Thymus (tissue), 11 donors: ENCODE results near the gene PIGO. TPM values are rescaled to one million over a fixed set of nuclear protein-coding genes. Genes with fewer than 3 reads are reported as not detected.

Experiments
- DNase-seq, 9 donors: peaks; one replicate each; pipeline ENCODE4 v3.0.0-alpha.2; 2013; ENCODE audit warnings: low spot score in 9 of 9, low read depth in 6 of 9, missing footprints in 1 of 9
- H3K27ac ChIP-seq, 2 donors: one replicate each; pipeline ENCODE4 v1.5.1; 2013; ENCODE audit warnings: control low read depth in 1 of 2, low read depth in 1 of 2, low read length in 1 of 2, mild to moderate bottlenecking in 1 of 2, moderate library complexity in 1 of 2
- H3K27me3 ChIP-seq, 2 donors: one replicate each; pipeline ENCODE4 v1.5.1; 2013; ENCODE audit warnings: low read length in 1 of 2; ENCODE audit not compliant: control insufficient read depth in 2 of 2, insufficient read depth in 1 of 2
- H3K36me3 ChIP-seq, 2 donors: one replicate each; pipeline ENCODE4 v1.5.1; 2013; ENCODE audit warnings: low read length in 1 of 2, mild to moderate bottlenecking in 1 of 2, moderate library complexity in 1 of 2; ENCODE audit not compliant: control insufficient read depth in 2 of 2, insufficient read depth in 2 of 2
- H3K4me1 ChIP-seq, 2 donors: one replicate each; pipeline ENCODE4 v1.5.1; 2013; ENCODE audit warnings: low read length in 2 of 2; ENCODE audit not compliant: control insufficient read depth in 2 of 2, insufficient read depth in 2 of 2
- H3K4me3 ChIP-seq, 2 donors: one replicate each; pipeline ENCODE4 v1.5.1; 2013; ENCODE audit warnings: low read length in 2 of 2, control low read depth in 1 of 2, mild to moderate bottlenecking in 1 of 2
- H3K9me3 ChIP-seq, 2 donors: one replicate each; pipeline ENCODE4 v1.5.1; 2013; ENCODE audit warnings: low read length in 1 of 2, mild to moderate bottlenecking in 1 of 2; ENCODE audit not compliant: control insufficient read depth in 2 of 2, insufficient read depth in 1 of 2
- WGBS: extraction: QIAGEN DNeasy Blood & Tissue Kit; methylation state at CpG from one replicate; pipeline ENCODE4 v1.1.7; 2013; 5-methylcytosine and 5-hydroxymethylcytosine counted together
- polyA plus RNA-seq: library from polyadenylated mRNA; stranded (reverse); fragments of 200-250 nt; gene quantifications from one replicate; pipeline ENCODE4 v1.2.3, GENCODE V29; 2013
- total RNA-seq: library from RNA; stranded (reverse); fragments of 120-200 nt; gene quantifications from one replicate; pipeline ENCODE4 v1.2.4, GENCODE V29; 2013
- donor health status: healthy.

The PIGO gene
- total and polyA plus RNA-seq, 2 donors = 12.9 to 18.2 TPM

GRCh38 chr9:35108461-35108860 is 12.1 kb upstream of the PIGO start:
- Histone ChIP-seq H3K4me3 (no peak overlapping the region), H3K27ac (no peak overlapping the region), H3K36me3 (peaks cover 34% of the 10 kb centered on the region in 2 donors), H3K9me3 (peaks cover 0 to 1% of the 10 kb centered on the region in 2 donors), H3K4me1 (peaks cover 20 to 28% of the 10 kb centered on the region in 2 donors), H3K27me3 (no peaks in the 10 kb centered on the region)
- no peak for DNase-seq
- WGBS = 95% methylated on average over 6 of the region's 6 CpGs

- no peaks in the 10 kb centered on the region for H3K27me3 ChIP-seq
- H3K9me3 ChIP-seq = peaks cover 0 to 1% of the 10 kb centered on the region in 2 donors
- DNase-seq = no peak
- whole genome bisulfite sequencing = 89% methylated on average over 18 of the region's 18 CpGs
- H3K4me1 ChIP-seq = peaks cover 23 to 26% of the 10 kb centered on the region in 2 donors
- no peak overlapping the region for H3K4me3 ChIP-seq
- no peak overlapping the region for H3K27ac ChIP-seq
- H3K36me3 ChIP-seq = peaks cover 34% of the 10 kb centered on the region in 2 donors
These were observed 11.2 kb upstream of the PIGO start for GRCh38 chr9:35107297-35108290.

- WGBS = 97% methylated on average over 7 of the region's 7 CpGs
- peaks cover 34 to 40% of the 10 kb centered on the region in 2 donors for H3K36me3 ChIP-seq
- peaks cover 25 to 29% of the 10 kb centered on the region in 2 donors for H3K4me1 ChIP-seq
- no peak overlapping the region for H3K4me3 ChIP-seq
- DNase-seq = no peak
- H3K9me3 ChIP-seq = peaks cover 0 to 1% of the 10 kb centered on the region in 2 donors
- H3K27me3 ChIP-seq = no peaks in the 10 kb centered on the region
- no peak overlapping the region for H3K27ac ChIP-seq
These were observed 9.9 kb upstream of the PIGO start for GRCh38 chr9:35106343-35106730.

DNA sequence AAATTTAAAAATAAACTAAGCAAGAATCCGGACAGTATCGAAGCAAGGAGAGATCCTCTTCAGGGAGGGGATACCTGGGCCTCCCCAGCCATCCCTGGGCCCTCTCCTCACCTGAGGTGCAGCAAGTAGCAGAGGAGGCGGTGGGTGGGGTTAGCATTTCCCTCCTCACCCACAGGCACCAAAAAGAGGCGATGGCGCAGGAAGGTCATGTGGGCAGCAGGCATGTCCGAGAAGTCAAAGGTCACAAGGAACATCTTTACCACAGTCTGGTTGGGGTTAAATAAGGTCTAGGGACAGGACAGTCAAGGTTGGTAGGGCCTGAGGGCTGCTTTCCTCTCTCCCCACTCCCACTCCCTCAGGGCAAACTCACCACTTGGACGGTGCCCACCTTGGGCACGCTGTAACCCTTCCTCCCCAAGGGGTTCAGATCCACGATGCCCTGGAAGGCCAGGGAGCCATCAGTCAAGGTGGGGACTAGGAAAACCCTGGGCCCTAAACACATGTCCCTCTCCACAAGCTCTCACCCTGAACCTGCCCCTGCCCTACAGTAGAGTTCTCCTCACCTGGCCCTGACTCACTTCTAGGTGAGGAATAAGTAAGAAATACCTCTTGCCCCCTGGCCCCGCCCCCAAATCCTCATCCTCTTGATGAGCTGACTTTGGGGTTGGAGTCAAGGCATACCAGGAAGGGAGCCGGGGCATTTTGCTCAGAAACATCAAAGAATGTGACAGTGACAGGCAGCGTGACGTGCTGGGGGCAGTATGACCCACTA is 9.4 kb upstream of the PIGO start:
- H3K36me3 ChIP-seq = peaks cover 39 to 45% of the 10 kb centered on the region in 2 donors
- WGBS = 97% methylated on average over 13 of the region's 13 CpGs
- H3K4me3 ChIP-seq = no peak overlapping the region
- no peak for DNase-seq
- no peaks in the 10 kb centered on the region for H3K27me3 ChIP-seq
- H3K4me1 ChIP-seq = peaks cover 21 to 25% of the 10 kb centered on the region in 2 donors
- no peak overlapping the region for H3K27ac ChIP-seq
- peaks cover 0 to 1% of the 10 kb centered on the region in 2 donors for H3K9me3 ChIP-seq

DNA sequence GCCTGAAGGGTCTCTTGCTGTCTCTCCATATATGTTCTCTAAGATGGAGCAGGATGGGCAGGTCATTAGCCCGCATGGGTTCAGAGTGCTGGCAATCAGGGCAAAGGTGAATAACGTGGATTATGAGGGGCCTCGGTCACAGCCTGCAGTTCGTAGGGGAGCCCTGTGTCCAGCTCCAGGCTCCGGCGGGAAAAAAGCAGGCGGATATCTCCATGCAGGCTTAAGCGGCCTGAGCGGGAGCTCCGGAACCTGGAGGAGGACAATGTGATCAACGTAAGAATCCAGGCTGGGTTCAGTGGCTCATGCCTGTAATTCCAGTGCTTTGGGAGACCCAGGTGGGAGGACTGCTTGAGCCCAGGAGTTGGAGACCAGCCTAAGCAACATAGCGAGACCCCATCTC is 8.7 kb upstream of the PIGO start:
- peaks cover 44 to 51% of the 10 kb centered on the region in 2 donors for H3K36me3 ChIP-seq
- no peaks in the 10 kb centered on the region for H3K27me3 ChIP-seq
- no peak for DNase-seq
- no peak overlapping the region for H3K4me3 ChIP-seq
- H3K4me1 ChIP-seq = peaks cover 14 to 22% of the 10 kb centered on the region in 2 donors
- 99% methylated on average over 12 of the region's 12 CpGs for WGBS
- H3K9me3 ChIP-seq = peaks cover 0 to 1% of the 10 kb centered on the region in 2 donors
- no peak overlapping the region for H3K27ac ChIP-seq

- Histone ChIP-seq H3K9me3 (peaks cover 0 to 1% of the 10 kb centered on the region in 2 donors), H3K4me3 (no peak overlapping the region), H3K27me3 (no peaks in the 10 kb centered on the region), H3K36me3 (peaks cover 48 to 57% of the 10 kb centered on the region in 2 donors), H3K4me1 (peaks cover 14 to 22% of the 10 kb centered on the region in 2 donors), H3K27ac (no peak overlapping the region)
- WGBS = 97% methylated on average over 4 of the region's 4 CpGs
- no peak for DNase-seq
These were observed 8.2 kb upstream of the PIGO start for GRCh38 chr9:35104586-35104985.

DNA sequence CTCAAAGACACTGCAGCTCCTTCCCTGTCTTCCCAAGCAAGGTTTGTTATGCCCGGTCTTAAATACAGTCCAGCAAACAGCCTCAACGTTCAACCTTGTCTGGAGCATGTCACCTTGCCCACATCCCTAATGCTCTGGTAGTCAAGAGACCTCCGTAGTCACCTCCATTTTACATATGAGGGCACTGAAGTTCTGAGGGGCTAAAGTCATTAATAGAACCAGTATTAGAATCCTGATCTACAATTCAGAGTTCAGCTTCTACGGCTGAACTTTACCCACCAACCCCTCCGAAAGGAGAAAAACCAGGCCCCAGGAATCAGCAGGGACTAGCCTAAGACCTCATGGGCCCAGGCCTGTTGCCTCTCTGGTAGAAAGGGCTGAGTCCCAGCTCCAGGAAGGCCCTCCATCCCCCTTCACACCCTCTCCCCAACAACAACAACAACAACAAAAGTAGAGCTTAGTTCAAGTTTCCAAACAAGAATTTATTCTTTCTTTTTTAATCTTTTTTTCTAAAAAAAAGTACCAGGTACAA is 7.3 kb upstream of the PIGO start:
- no peaks in the 10 kb centered on the region for H3K27me3 ChIP-seq
- DNase-seq = no peak
- H3K9me3 ChIP-seq = peaks cover 0 to 1% of the 10 kb centered on the region in 2 donors
- peak overlapping the region; percentile 72 to 82 for H3K27ac ChIP-seq
- peaks cover 14 to 22% of the 10 kb centered on the region in 2 donors for H3K4me1 ChIP-seq
- WGBS = 65% methylated on average over 5 of the region's 5 CpGs
- peak overlapping the region; percentile 59 to 97 for H3K4me3 ChIP-seq
- H3K36me3 ChIP-seq = peaks cover 50 to 57% of the 10 kb centered on the region in 2 donors

DNA sequence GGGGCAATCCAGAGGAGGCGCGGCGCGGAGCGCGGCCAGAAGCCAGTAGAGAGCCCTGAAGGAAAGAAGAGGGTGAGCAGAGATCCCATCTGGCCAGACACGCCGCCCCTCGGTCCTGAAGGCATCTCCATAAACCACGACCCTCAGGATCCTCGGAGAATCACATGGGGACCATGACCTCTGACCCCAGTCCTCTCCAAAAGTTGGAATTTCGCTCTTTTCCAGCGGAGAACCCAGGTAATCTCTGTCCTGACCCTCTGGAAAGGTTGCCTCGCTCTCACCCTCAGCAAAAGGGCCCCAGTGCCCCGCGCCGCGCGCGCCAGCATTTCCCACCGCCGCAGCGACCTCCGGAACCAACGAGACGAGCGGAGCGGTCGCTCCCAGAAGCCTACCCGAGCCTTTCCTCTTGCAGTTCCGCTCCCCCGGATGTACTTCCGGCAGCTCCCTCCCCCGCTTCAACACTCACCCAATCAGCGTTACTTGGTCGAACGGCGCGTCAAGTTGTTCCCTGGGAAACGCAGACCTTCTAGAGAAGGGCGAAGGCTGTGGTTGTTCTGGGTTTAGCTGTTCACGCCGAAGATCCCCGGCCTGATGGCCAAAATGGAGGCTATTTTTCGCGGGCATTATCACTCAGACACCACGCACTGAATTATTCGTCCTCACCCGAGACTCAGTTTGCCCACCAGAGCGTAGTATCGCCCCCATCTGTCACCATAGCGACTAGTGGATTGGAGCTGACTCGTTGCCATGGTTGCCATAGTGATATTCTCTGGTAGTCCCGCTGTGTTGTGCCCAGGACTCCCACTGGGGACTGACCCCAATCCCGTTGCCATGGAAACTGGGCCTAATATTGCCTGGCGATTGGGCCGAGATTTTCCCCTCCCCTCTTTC is 6.6 kb upstream of the PIGO start, which contains the start of gene STOML2:
STOML2 (minus strand) TSS at position 363 of the 891 bp plus-strand sequence; CDS start at position 326, 37 bp downstream.
- H3K36me3 ChIP-seq = peaks cover 45 to 54% of the 10 kb centered on the region in 2 donors
- peak within 1 kb of the TSS; percentile 82 to 84 for H3K27ac ChIP-seq
- H3K9me3 ChIP-seq = peaks cover 0 to 1% of the 10 kb centered on the region in 2 donors
- peaks cover 14 to 22% of the 10 kb centered on the region in 2 donors for H3K4me1 ChIP-seq
- 2% methylated on average over 57 of the region's 57 CpGs for WGBS
- peak; percentile 85 to 96 (median 90) for DNase-seq
- no peaks in the 10 kb centered on the region for H3K27me3 ChIP-seq
- peak within 1 kb of the TSS; percentile 59 to 97 for H3K4me3 ChIP-seq
